Stimulated activated CD4-positive, alpha-beta T cell treated with anti-CD3 and anti-CD28 coated beads, Interleukin-15, amount 100 ng/mL, for 48 hours (primary cell): Measurements from ENCODE around the gene HDAC1.
A peak's percentile ranks its signal among the peaks of the same experiment; 100 is the strongest.
"Not testable (repeated sequence)": the region's sequence is repeated elsewhere in the genome, so short reads cannot be mapped to it uniquely, and the experiment has no call there.

Experiments used
- DNase-seq, 2 donors: peaks; one replicate each; pipeline ENCODE4 v3.0.0-alpha.2; 2020; ENCODE audit warnings: low read depth in 2 of 2

The HDAC1 gene

DNA sequence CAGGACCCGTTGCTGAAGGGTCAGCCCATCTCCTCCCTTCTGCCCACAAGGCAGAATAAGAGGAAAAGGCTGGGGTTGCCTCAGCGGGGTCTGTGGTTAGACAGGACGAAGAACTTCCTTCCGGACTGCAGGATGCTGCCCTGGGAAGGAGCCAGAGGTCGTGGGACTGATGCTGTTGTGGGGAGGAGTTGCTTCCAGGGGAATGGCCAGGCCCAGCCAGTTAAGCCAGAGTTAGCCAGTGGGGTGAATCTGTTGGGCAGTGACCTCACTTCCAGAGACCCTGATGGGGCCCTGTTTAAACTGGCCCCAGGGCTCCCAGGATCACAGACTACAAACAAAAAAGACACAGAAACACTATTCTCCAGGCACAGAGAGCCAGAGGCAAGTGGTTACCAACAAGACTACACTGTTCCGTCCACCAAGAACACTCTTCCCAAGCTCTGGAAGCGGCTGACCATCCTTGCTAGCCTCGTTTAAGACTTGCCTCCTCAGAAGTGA is 57.4 kb downstream of the HDAC1 start:
- no peak for DNase-seq

DNA sequence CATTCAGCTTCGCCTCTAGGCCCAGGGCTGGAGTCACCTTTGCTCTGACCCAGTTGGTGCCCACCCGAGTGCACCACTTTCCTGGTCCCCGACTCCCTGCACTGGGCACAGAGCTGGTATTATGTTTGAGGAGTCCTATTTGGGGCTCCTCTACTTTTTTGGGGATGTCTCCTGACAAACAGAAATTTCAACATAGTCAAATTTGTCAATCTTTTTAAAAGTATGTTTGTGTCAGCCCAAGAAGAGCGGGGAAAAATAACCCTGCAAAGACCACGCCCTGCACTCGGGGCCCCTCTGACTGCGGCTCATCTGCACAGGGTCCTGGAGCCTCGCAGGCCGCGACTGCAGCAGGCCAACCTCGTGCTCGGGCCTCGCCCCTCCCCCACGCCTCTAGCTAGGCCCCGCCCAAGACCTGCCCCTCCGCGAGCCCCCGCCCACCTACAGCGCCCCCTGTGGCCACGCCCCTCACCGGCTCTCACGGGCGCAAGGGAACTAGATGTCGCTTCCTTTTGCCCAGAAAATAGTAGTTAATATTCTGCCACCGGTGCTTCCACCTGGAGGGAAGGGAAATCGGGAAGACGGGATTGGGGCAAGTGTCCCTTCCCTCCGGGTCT is 59.0 kb downstream of the HDAC1 start:
- DNase-seq, result peak; percentile 70 to 80

DNA sequence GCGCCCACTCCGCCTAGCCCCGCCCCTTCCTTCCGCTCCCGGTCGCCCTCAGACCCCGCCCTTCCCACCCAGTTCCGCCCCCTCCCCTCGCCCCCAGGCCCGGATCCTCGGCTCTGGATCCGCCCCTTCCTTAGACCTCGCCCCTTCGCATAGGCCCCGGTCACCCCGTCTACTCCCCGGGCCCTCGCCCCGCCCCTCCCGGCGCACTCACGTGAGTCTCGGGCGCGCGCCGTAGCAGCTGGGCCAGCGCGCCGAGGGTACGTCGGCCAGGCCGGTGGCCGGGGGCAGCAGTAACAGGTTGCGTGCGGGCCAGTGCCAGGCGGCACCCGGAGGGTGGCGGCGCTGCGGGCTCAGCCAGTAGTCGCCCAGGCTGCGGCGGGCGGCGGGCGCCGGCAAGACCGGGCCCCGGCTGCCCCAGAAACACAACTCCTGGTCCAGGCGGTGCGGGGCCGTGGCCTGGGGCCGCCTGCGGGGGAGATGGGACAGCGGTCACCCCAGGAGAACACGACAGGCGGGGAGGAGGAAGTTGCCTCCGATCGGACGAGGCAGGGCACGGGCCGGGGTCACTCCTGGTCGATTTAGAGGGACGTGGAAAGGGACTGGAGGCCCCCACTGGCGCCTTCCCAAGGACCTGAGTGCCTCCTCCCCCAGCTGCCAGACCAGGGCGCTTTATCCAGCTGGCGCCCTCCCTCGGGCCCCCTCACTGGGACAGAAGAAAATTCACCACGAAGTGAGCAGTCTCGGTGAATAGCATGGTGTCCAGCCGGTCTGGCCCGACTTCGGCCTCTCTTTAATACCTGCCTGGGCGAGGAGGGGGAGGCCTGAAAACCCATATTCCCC is 59.7 kb downstream of the HDAC1 start:
- peak; percentile 86 to 87 for DNase-seq

DNA sequence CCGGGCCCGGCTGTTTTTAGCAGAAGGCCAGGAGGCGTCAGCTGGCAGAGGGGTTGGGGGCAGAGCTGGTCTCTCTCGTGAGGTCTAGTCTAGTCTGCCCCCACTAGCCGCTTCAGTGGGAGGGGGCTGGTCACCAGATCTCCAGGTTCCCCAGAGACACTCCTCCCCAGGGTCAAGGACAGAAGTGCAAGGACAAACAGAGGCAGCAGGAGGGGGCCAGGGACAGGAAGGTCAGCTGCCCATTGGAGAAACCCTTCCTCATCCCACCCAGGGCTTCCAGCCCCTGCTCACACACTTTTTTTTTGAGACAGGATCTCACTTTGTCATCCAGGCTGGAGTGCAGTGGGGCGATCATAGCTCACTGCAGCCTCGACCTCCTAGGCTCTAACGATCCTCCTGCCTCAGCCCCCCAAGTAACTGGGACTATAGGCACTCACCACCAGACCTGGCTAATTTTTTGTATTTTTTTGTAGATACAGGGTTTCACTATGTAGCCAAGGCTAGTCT is 60.4 kb downstream of the HDAC1 start:
- DNase-seq, result no peak

DNA sequence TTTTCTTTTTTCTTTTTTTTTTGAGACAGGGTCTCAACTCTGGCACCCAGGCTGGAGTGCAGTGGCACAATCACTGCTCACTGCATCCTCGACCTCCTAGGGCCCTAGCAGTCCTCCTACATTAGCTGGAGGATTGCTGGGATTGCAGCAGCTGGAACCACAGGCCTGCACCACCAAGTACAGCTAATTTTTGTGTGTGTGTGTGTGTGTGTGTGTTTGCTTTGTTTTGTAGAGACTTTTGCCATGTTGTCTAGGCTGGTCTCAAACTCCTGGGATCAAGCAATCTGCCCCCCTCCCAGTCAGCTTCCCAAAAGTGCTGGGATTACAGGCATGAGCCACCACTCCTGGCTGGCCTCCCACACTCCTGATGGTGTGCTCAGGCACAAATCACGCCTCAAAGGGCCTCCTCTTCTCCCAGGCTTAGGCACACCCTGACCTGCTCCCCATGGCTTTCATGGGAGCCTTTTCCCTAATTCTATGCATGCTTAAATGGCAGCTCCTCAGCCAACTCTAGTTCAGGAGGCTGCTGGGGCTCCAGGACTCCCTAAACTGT is 61.0 kb downstream of the HDAC1 start:
- DNase-seq, result no peak

DNA sequence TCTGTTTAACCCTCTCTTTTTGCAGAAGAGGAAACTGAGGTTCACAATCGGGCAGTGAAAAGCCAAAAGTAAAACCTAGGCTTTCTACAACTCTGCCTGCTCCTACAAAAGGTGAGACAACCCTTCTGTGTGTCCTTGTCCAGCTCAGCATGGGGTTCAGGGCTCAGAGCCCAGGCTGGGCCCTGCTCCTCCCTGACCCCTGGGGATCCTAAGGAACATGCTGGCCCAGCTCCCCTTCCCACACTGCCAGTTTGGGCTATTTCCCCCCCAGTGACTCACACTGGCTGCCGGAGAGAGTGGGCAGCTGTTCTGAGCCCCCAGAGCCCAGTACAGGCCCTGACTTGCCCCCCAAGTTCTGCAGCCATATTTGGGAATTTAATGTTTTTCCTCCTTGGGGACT is 61.5 kb downstream of the HDAC1 start:
- no peak for DNase-seq

DNA sequence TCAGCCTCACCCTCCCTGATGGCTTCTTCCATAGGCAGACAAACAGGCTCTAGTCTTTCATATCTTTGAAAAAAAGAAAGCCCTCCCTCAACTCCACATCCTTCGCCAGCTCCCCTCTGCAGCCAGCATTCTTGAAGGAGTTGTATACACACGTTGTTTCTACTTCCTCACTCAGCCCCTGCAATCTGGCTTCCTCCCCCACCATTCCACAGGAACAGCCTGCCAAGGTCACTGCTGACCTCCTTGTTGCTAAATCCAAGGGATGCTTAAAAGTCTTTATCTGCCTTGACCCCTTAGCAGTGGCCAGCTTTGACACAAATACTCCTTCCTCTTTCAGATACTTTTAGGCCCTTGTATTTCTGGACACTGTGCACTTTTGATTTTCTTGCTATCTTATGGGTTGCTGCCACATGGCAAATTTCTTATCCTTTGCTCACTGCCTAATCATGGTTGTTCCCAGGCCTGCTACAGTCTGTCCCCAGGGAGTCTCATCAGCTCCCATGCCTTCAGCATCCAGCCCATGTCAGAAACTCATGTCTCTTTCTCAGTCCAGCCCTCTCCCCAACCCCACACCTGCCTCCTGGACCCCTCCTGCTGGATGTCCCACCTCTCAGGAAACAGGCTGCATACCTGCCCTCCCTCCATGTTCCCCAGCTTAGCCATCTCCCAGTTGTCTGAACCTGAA is 62.1 kb downstream of the HDAC1 start:
- no peak for DNase-seq

DNA sequence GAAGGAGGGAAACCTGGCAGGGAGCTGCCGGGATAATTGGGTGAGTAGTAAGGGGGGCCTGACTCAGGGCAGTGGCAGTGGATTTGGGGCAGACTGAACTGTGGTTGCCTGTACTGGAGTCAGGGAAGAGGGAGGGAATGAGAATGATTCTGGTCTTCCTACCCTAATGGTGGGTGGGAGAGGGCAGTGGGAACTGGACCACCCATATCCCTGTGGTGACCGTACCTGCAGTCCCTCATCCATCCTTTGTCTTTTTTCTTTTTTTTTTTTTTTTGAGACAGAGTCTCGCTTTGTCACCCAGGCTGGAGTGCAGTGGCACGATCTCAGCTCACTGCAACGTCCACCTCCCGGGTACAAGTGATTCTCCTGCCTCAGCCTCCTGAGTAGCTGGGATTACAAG is 63.9 kb downstream of the HDAC1 start:
- not testable (repeated sequence) for DNase-seq

DNA sequence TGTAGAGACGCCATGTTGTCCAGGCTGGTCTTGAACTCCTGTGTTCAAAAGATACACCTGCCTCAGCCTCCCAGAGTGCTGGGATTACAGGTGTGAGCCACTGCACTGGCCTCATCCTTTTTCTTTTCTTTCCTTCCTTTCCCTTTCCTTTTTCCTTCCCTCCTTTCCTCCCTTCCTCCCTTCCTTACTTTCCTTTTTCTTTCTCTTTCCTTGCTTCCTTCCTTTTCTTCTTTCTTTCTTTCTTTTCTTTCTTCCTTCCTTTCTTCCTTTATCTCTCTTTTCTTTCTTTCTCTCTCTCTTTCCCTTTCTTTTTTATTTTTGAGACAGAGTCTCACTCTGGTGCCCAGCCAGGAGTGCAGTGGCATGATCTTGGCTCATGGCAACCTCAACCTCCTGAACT is 64.6 kb downstream of the HDAC1 start:
- DNase-seq, result no peak

DNA sequence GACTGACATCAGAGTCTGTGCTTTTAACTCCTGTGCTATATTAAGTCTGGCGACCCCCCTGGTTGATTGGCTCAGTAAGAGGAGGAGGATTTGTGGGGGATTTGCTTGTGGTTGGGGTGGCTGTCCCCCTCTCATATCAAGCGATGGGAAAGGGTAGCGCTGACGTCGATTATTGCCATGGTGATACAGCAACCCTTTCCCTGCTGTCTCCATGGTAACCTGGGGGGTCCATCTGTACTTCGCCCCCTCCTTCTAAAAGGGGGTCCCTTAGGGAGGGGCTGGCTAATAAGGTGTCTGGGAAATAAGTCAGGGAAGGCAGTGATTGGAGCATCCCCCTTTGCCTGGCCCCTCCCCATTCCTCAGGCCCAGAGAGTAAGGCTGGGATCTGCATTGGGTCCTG is 65.7 kb downstream of the HDAC1 start:
- DNase-seq, result no peak

DNA sequence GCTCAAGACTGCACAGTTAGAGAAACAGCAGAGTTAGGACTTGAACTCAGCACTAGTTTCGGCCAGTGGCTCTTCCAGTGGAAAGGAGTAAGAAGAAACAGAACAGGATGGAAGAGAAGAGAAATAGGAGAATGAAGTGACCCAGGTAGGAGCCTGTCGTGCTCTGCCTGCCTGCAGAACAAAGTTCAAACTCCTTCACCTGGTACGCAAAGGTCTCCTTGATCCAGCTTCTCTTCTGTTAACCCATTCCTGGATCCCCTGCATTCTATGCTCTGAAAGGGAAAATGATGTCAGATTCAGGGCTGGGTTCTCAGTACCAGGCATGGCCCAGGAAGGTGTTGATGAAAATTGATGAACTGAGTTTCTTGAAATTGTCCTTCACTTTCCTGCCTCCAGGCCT is 66.6 kb downstream of the HDAC1 start:
- no peak for DNase-seq

DNA sequence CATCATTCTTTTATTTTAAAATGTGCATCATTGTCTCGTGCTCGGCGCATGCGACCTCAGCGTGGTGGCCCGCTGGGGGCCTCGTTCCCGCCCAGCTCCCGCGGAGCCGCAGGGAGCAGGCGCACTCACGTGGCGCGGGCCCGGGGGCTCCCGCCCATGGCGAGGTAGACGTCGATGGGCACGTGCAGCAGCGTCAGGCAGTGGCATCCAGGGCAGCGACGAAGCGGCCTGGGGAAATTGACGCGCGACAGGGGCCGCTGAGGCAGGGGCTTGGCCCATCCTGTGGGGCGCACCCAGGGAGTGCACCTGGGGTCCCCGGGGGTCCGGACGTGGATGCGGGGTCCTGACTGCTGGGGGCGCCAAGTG is 69.4 kb downstream of the HDAC1 start:
- no peak for DNase-seq

DNA sequence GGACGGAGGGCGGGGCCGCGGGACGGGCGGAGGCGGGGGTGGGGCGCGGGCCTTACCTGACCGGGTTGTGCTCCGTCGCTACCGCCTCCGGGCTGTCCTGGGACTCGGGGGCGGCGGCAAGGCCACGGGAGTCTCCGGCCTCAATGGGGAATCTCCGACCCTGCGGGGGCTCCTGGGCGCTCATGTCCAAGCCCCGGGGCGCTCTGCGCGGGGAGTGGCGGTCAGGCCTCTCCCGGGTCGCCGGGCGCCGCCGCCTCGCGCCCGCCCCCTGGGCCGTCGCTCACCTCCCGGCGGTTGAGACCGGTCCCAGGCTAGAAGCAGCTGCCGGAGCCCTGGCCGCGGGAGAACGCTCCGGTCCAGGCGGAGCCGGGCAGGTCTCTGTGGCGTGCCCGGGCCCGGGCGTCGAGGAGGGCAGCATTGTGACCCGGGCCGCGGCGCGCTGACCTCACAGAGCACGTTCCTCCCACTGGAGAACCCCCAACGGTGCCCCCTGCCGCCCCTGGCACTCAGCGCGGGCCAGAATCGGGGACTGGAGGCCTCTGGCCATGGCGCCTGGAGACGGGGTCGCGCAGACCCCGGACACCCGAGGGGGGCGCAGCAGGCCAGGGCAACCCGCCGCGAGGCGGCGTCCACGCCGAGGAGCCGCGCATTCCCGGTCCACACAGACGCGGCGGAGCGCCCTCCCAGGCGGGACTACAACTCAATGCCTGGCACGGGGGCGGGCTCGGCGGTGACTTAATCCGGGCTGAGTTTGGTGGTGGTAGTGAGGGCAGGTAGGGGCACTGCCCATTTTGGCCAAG is 70.0 kb downstream of the HDAC1 start:
- DNase-seq, result no peak

DNA sequence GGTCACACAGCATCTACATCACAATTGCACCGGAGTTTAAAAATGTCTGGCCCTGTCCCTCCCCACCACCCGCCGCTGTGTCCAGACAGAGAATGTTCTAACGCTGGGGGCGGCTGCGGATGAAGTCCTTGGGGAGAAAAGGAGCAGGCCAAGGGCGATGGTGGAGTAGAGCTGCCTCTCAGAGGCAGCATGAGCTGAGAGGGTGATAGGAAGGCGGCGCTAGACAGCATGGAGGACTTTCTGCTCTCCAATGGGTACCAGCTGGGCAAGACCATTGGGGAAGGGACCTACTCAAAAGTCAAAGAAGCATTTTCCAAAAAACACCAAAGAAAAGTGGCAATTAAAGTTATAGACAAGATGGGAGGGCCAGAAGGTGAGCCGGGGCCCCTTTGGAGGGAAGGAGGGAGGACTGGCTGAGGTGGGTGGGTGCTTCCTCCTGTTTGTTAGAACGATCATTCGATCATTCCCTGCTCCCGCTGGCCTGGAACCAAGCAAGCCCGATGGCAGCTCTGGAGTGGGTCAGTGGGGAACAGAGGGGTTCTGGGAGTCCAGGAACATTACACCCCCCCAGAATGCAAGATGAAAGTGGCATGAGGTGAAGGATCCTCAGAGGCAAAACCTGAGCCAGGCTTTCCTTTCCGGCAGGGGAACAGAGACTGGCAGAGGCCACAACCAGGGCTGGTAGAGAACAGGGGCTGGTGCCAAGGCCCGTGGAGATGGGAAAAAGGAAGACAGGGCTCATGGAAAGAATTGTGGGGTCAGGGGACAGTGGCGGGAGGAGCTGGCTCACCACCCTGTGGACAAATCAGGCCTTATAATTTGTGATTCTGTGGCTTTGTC is 70.8 kb downstream of the HDAC1 start, which contains the start of the genes FAM229A and TSSK3:
FAM229A (minus strand) TSS at position 12 of the 840 bp plus-strand sequence. CDS start 394 bp downstream, outside the sequence.
TSSK3 (plus strand) TSS at position 66 of the 840 bp plus-strand sequence; CDS start at position 229, 163 bp downstream.
- no peak for DNase-seq

DNA sequence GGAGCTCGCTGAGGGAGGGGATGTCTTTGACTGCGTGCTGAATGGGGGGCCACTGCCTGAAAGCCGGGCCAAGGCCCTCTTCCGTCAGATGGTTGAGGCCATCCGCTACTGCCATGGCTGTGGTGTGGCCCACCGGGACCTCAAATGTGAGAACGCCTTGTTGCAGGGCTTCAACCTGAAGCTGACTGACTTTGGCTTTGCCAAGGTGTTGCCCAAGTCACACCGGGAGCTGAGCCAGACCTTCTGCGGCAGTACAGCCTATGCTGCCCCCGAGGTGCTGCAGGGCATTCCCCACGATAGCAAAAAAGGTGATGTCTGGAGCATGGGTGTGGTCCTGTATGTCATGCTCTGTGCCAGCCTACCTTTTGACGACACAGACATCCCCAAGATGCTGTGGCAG is 71.8 kb downstream of the HDAC1 start:
- DNase-seq, result no peak

DNA sequence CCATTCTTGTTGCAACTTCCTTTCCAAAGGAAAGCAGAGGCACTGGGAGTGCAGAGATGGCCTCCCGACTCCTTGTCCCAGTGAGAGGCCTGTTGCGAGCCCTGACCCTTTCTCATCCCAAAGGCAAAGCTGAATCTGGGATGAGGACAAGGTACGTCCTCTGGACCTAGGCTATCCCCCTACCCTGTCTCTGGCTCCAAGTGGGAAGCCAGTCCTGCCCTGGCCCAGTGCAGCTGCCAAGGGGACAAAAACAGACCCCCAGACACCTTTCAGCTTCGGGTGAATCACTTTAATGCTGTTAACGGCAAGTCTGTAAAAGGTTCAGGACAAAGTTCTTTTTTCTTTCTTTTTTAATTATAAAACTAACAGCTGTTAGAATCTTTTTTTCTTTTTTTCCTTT is 73.0 kb downstream of the HDAC1 start:
- no peak for DNase-seq

DNA sequence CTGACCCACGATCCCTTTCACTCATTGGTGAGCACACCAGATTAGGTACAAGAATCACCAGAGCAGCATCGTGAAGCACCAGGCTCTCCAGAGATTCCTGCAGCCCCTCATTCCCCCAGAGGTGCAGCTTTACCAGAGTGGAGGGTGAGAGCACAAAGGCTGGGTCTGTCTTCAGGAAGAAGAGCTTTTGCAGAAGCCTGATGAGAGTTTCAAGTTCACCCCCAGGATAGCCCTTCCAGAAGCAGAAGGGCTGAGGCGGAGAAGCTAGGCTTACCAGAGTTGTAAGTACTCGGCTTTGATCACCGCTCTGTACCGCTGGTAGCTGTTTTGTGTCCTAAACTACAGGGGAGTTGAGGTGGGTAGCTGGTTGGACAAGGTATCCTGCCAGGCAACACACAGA is 73.6 kb downstream of the HDAC1 start:
- DNase-seq, result no peak

DNA sequence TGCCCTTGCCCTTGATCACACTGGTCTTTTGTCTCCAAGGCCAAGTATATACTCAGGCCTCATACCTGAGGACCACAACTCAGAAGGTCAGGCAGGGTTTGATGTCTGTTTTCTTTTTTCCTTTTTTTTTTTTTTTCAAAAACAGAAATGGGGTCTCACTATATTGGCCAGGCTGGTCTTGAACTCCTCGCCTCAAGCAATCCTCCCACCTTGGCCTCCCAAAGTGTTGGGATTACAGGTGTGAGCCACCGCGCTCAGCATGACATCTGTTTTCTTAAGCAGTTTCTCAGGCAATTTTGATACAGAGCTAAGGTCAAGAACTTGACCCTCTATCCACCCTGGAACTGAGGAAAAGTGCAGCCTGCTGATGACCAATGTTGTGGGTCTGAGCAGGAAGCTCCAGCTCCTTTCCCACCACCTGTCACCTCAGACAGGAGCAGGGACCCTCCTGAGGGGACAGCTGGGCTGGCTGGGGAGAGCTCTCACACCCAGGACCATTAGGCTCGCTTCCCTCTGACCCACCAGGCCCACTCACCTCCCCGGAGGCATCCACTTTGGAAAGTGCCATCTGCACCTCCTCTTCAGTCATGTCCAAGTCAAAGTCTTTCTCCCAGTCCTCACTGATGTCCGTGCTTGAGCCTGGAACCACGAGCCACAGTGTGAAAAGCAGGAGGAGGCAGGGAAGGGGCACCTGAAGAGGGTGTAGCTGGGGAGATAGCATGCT is 76.2 kb downstream of the HDAC1 start:
- no peak for DNase-seq

DNA sequence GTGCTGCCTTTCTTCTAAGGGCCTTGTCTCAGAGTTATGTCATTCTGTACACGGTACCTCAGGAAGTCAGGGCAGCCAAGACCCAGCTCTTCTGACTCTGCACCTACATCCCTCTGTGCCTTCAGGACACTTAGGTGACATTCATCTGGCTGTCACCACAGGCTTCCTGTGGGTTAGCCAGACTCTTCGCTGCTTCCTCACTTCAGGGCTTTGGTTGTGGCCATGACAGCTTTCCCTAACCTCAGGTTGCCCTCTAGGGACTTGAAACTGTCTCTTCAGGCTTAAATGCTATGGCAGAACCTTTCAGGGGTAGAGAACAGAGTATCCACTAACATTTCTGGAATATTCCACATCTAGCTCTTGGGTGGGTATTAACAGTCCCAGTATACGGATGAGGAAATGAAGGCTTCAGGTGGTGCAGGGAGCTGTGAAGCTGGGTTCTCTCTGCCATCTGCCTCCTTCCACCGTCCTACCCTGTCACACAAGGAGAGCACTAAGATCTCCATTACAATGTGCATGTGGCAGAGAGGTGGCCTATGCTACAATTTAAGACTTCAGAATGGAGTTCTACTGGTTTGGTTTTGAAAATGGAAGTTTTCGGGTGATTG is 80.4 kb downstream of the HDAC1 start:
- no peak for DNase-seq
